ENCODE measurements around the gene KDM4B.
A peak's percentile ranks its signal among the peaks of the same experiment; 100 is the strongest.
"Not testable (repeated sequence)": the region's sequence is repeated elsewhere in the genome, so short reads cannot be mapped to it uniquely, and the experiment has no call there.

The KDM4B gene

GRCh38 chr19:4968462-4969291, at the start of gene KDM4B:
TSS of gene KDM4B (plus strand) at chr19:4969113. CDS start at chr19:5032891, 63,778 bp downstream.
- peak within 1 kb of the TSS; percentile 8 for H3K27ac ChIP-seq (ENCODE audit: low read depth, low read length)
- peaks cover 37 to 38% of the 10 kb centered on the region in 2 donors for H3K4me1 ChIP-seq (ENCODE audit: control insufficient read depth in 1 of 2, insufficient read depth in 2 of 2, low read length in 2 of 2)
- no peaks in the 10 kb centered on the region for H3K36me3 ChIP-seq (ENCODE audit: control insufficient read depth in 1 of 2, insufficient read depth in 2 of 2, low read length in 2 of 2)
- H3K9ac ChIP-seq (ENCODE audit: low read depth in 1 of 2, low read length in 2 of 2) = peak within 1 kb of the TSS; percentile 58 to 66
- no peaks in the 10 kb centered on the region for H3K9me3 ChIP-seq (ENCODE audit: control insufficient read depth in 1 of 2, low read length in 2 of 2)
- peak within 1 kb of the TSS; percentile 70 to 75 for H3K4me3 ChIP-seq (ENCODE audit: low read depth in 1 of 2, low read length in 2 of 2)
- no peaks in the 10 kb centered on the region for H3K27me3 ChIP-seq (ENCODE audit: control insufficient read depth in 1 of 2, insufficient read depth in 2 of 2, low read length in 2 of 2)

DNA sequence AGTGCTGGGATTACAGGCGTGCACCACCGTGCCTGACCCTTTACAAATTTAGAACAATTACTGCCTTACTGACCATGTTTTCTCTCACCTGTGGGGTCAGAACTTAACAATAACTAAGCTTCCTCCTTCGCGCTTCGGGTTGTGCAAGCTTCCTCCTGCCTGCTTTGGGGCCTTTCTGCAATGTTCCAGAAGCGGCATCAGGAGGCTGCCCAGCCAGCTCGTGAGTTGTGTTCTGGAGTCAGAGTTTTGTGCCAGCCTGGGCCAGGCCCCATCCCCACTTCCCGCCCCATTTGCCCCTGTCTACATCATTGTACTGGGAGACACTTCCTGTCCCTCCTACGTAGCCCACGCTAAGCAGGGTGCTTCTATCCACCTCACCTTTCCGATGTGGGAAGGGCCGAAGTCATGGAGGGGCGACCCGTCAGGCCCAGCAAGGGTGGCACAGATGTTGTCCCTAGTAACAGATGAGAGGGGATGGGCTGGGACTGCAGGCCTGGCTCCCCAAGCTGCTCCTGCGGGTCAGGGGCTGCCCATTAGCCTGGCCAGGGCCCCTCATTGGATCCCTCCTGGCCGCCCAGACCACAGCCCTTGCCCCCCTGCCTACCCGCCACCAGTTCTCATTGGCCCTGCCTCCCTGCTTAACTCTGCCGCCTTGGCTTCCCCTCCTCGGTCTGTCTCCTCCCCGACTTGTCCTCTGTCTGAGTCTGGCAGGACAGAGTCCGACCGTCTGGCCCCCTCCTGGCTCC, 46.2 kb upstream of the KDM4B start:
- H3K36me3 ChIP-seq (ENCODE audit: control insufficient read depth in 1 of 2, insufficient read depth in 2 of 2, low read length in 2 of 2) = no peaks in the 10 kb centered on the region
- H3K9ac ChIP-seq (ENCODE audit: low read depth in 1 of 2, low read length in 2 of 2) = no peak overlapping the region
- no peaks in the 10 kb centered on the region for H3K9me3 ChIP-seq (ENCODE audit: control insufficient read depth in 1 of 2, low read length in 2 of 2)
- no peak overlapping the region for H3K27ac ChIP-seq (ENCODE audit: low read depth, low read length)
- no peak overlapping the region for H3K4me3 ChIP-seq (ENCODE audit: low read depth in 1 of 2, low read length in 2 of 2)
- H3K4me1 ChIP-seq (ENCODE audit: control insufficient read depth in 1 of 2, insufficient read depth in 2 of 2, low read length in 2 of 2) = no peaks in the 10 kb centered on the region
- no peaks in the 10 kb centered on the region for H3K27me3 ChIP-seq (ENCODE audit: control insufficient read depth in 1 of 2, insufficient read depth in 2 of 2, low read length in 2 of 2)

DNA sequence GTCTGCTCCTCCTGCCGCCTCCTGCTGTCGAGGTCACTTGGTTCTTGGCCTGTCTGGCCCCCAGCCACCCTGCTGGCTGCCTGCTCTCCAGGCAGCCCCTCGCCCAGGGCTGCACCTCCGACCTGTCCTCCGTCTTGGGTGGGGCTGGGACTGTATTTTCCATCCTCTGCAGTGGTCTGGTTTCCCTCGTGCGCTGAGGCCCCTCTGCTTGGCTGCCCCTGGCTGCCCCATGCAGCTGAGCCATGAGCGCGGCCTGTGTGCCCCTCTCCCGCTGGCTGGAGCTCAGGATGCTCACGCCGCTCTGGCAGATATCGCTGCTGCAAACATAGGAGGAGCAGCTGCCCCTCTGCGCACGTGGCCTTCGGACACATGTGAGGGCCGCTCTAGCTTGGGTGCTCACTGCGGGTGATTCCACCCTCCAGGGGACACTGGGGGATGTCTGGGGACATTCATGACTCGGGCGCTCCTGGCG, 45.6 kb upstream of the KDM4B start:
- Histone ChIP-seq H3K27ac (ENCODE audit: low read depth, low read length) (no peak overlapping the region), H3K36me3 (ENCODE audit: control insufficient read depth in 1 of 2, insufficient read depth in 2 of 2, low read length in 2 of 2) (no peaks in the 10 kb centered on the region), H3K9ac (ENCODE audit: low read depth in 1 of 2, low read length in 2 of 2) (no peak overlapping the region), H3K9me3 (ENCODE audit: control insufficient read depth in 1 of 2, low read length in 2 of 2) (no peaks in the 10 kb centered on the region), H3K27me3 (ENCODE audit: control insufficient read depth in 1 of 2, insufficient read depth in 2 of 2, low read length in 2 of 2) (no peaks in the 10 kb centered on the region), H3K4me3 (ENCODE audit: low read depth in 1 of 2, low read length in 2 of 2) (no peak overlapping the region), H3K4me1 (ENCODE audit: control insufficient read depth in 1 of 2, insufficient read depth in 2 of 2, low read length in 2 of 2) (no peaks in the 10 kb centered on the region)

GRCh38 chr19:4929186-4929585, 39.7 kb upstream of the KDM4B start:
- Histone ChIP-seq H3K4me1 (ENCODE audit: control insufficient read depth in 1 of 2, insufficient read depth in 2 of 2, low read length in 2 of 2) (peaks cover 5 to 6% of the 10 kb centered on the region in 2 donors), H3K27ac (ENCODE audit: low read depth, low read length) (no peak overlapping the region), H3K9me3 (ENCODE audit: control insufficient read depth in 1 of 2, low read length in 2 of 2) (no peaks in the 10 kb centered on the region), H3K4me3 (ENCODE audit: low read depth in 1 of 2, low read length in 2 of 2) (no peak overlapping the region), H3K9ac (ENCODE audit: low read depth in 1 of 2, low read length in 2 of 2) (no peak overlapping the region), H3K27me3 (ENCODE audit: control insufficient read depth in 1 of 2, insufficient read depth in 2 of 2, low read length in 2 of 2) (no peaks in the 10 kb centered on the region), H3K36me3 (ENCODE audit: control insufficient read depth in 1 of 2, insufficient read depth in 2 of 2, low read length in 2 of 2) (peaks cover 0 to 3% of the 10 kb centered on the region in 2 donors)

- Histone ChIP-seq H3K27me3 (ENCODE audit: control insufficient read depth in 1 of 2, insufficient read depth in 2 of 2, low read length in 2 of 2) (no peaks in the 10 kb centered on the region), H3K9ac (ENCODE audit: low read depth in 1 of 2, low read length in 2 of 2) (no peak overlapping the region), H3K4me1 (ENCODE audit: control insufficient read depth in 1 of 2, insufficient read depth in 2 of 2, low read length in 2 of 2) (peaks cover 5 to 6% of the 10 kb centered on the region in 2 donors), H3K4me3 (ENCODE audit: low read depth in 1 of 2, low read length in 2 of 2) (no peak overlapping the region), H3K36me3 (ENCODE audit: control insufficient read depth in 1 of 2, insufficient read depth in 2 of 2, low read length in 2 of 2) (peaks cover 0 to 5% of the 10 kb centered on the region in 2 donors), H3K9me3 (ENCODE audit: control insufficient read depth in 1 of 2, low read length in 2 of 2) (no peaks in the 10 kb centered on the region), H3K27ac (ENCODE audit: low read depth, low read length) (no peak overlapping the region)
These were observed 38.2 kb upstream of the KDM4B start for GRCh38 chr19:4930664-4931063.

DNA sequence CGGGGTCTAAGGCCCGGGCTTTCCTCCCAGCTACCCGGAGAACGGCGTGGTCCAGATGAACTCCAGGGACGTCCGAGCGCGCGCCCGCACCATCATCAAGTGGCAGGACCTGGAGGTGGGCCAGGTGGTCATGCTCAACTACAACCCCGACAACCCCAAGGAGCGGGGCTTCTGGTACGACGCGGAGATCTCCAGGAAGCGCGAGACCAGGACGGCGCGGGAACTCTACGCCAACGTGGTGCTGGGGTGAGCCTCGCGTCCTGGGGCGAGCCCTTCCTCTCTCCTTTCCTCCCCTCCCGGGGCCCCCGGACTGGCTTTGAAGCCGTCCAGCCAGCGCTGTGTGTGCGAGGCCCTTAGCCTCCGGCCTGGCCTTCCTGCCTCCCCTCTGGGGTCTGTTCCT, 36.2 kb upstream of the KDM4B start:
- no peak overlapping the region for H3K27ac ChIP-seq (ENCODE audit: low read depth, low read length)
- H3K4me3 ChIP-seq (ENCODE audit: low read depth in 1 of 2, low read length in 2 of 2) = no peak overlapping the region
- no peaks in the 10 kb centered on the region for H3K27me3 ChIP-seq (ENCODE audit: control insufficient read depth in 1 of 2, insufficient read depth in 2 of 2, low read length in 2 of 2)
- H3K36me3 ChIP-seq (ENCODE audit: control insufficient read depth in 1 of 2, insufficient read depth in 2 of 2, low read length in 2 of 2) = peaks cover 0 to 7% of the 10 kb centered on the region in 2 donors
- no peaks in the 10 kb centered on the region for H3K9me3 ChIP-seq (ENCODE audit: control insufficient read depth in 1 of 2, low read length in 2 of 2)
- H3K9ac ChIP-seq (ENCODE audit: low read depth in 1 of 2, low read length in 2 of 2) = no peak overlapping the region
- H3K4me1 ChIP-seq (ENCODE audit: control insufficient read depth in 1 of 2, insufficient read depth in 2 of 2, low read length in 2 of 2) = peaks cover 5 to 6% of the 10 kb centered on the region in 2 donors

- no peak overlapping the region for H3K4me3 ChIP-seq (ENCODE audit: low read depth in 1 of 2, low read length in 2 of 2)
- no peaks in the 10 kb centered on the region for H3K27me3 ChIP-seq (ENCODE audit: control insufficient read depth in 1 of 2, insufficient read depth in 2 of 2, low read length in 2 of 2)
- no peaks in the 10 kb centered on the region for H3K9me3 ChIP-seq (ENCODE audit: control insufficient read depth in 1 of 2, low read length in 2 of 2)
- peaks cover 0 to 7% of the 10 kb centered on the region in 2 donors for H3K36me3 ChIP-seq (ENCODE audit: control insufficient read depth in 1 of 2, insufficient read depth in 2 of 2, low read length in 2 of 2)
- H3K4me1 ChIP-seq (ENCODE audit: control insufficient read depth in 1 of 2, insufficient read depth in 2 of 2, low read length in 2 of 2) = peaks cover 5 to 6% of the 10 kb centered on the region in 2 donors
- H3K27ac ChIP-seq (ENCODE audit: low read depth, low read length) = no peak overlapping the region
- peak overlapping the region in 1 of 2 donors; percentile 4 for H3K9ac ChIP-seq (ENCODE audit: low read depth in 1 of 2, low read length in 2 of 2)
These were observed 35.4 kb upstream of the KDM4B start for GRCh38 chr19:4933528-4933927.

DNA sequence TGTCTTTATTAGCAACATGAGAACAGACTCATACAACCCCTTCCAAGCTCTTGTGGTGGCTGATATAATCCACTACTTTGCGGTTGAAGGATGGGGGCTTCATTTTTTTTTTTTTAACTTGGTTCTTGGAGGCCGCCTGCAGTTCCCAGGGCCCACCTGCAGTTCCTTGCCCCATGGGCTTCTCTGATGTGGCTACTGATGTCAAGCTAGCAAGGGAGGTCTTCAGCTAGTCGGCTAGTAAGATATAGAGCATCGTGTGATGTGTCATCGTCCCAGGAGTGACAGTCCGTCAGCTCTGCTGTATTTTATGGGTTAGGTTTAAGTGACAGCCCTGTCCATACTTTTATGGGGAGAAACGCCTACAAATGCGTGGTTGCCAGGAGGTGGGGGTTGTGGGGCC, 33.5 kb upstream of the KDM4B start:
- no peak overlapping the region for H3K9ac ChIP-seq (ENCODE audit: low read depth in 1 of 2, low read length in 2 of 2)
- peaks cover 5 to 6% of the 10 kb centered on the region in 2 donors for H3K4me1 ChIP-seq (ENCODE audit: control insufficient read depth in 1 of 2, insufficient read depth in 2 of 2, low read length in 2 of 2)
- H3K27ac ChIP-seq (ENCODE audit: low read depth, low read length) = no peak overlapping the region
- no peak overlapping the region for H3K4me3 ChIP-seq (ENCODE audit: low read depth in 1 of 2, low read length in 2 of 2)
- no peaks in the 10 kb centered on the region for H3K27me3 ChIP-seq (ENCODE audit: control insufficient read depth in 1 of 2, insufficient read depth in 2 of 2, low read length in 2 of 2)
- no peaks in the 10 kb centered on the region for H3K9me3 ChIP-seq (ENCODE audit: control insufficient read depth in 1 of 2, low read length in 2 of 2)
- H3K36me3 ChIP-seq (ENCODE audit: control insufficient read depth in 1 of 2, insufficient read depth in 2 of 2, low read length in 2 of 2) = peaks cover 0 to 7% of the 10 kb centered on the region in 2 donors

GRCh38 chr19:4937060-4937459, 31.9 kb upstream of the KDM4B start:
- H3K4me3 ChIP-seq (ENCODE audit: low read depth in 1 of 2, low read length in 2 of 2) = no peak overlapping the region
- peaks cover 0 to 3% of the 10 kb centered on the region in 2 donors for H3K36me3 ChIP-seq (ENCODE audit: control insufficient read depth in 1 of 2, insufficient read depth in 2 of 2, low read length in 2 of 2)
- no peaks in the 10 kb centered on the region for H3K9me3 ChIP-seq (ENCODE audit: control insufficient read depth in 1 of 2, low read length in 2 of 2)
- H3K27me3 ChIP-seq (ENCODE audit: control insufficient read depth in 1 of 2, insufficient read depth in 2 of 2, low read length in 2 of 2) = no peaks in the 10 kb centered on the region
- no peak overlapping the region for H3K27ac ChIP-seq (ENCODE audit: low read depth, low read length)
- no peak overlapping the region for H3K9ac ChIP-seq (ENCODE audit: low read depth in 1 of 2, low read length in 2 of 2)
- H3K4me1 ChIP-seq (ENCODE audit: control insufficient read depth in 1 of 2, insufficient read depth in 2 of 2, low read length in 2 of 2) = peaks cover 5 to 6% of the 10 kb centered on the region in 2 donors

DNA sequence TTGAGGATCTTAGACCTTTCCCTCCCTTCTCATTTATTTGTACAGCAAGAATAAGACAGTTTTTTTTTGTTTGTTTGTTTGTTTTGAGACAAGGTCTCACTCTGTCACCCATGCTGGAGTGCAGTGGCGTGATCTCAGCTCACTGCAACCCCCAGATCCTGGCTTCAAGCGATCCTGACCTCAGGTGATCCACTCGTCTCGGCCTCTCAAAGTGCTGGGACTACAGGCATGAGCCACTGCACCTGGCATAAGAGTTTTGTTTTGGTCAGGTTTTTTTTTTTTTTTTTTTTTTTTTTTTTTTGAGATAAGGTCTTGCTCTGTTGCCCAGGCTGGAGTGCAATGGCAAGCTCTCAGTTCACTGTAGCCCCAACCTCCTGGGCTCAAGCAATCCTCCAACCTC, 30.5 kb upstream of the KDM4B start:
- not testable (repeated sequence) for H3K4me1 ChIP-seq (ENCODE audit: control insufficient read depth in 1 of 2, insufficient read depth in 2 of 2, low read length in 2 of 2); H3K27ac ChIP-seq (ENCODE audit: low read depth, low read length)

More for the DNA sequence above, 30.5 kb upstream of the KDM4B start:
- H3K9me3 ChIP-seq (ENCODE audit: control insufficient read depth in 1 of 2, low read length in 2 of 2); H3K9ac ChIP-seq (ENCODE audit: low read depth in 1 of 2, low read length in 2 of 2); H3K4me3 ChIP-seq (ENCODE audit: low read depth in 1 of 2, low read length in 2 of 2); H3K36me3 ChIP-seq (ENCODE audit: control insufficient read depth in 1 of 2, insufficient read depth in 2 of 2, low read length in 2 of 2); H3K27me3 ChIP-seq (ENCODE audit: control insufficient read depth in 1 of 2, insufficient read depth in 2 of 2, low read length in 2 of 2): not testable (repeated sequence)

Measured in duodenal mucosa (tissue), 2 donors.